HepG2 (cell line): ENCODE measurements around the gene NACC2. TPM values are rescaled to one million over a fixed set of nuclear protein-coding genes. Genes with fewer than 3 reads are reported as not detected.
A peak's percentile ranks its signal among the peaks of the same experiment; 100 is the strongest.

Experiments used
- ATAC-seq: fragments of 200-7000 bp; cut with Tn5 transposase; 3 replicates; pipeline ENCODE4 v1.9.1; 2020; ENCODE audit warnings: mild to moderate bottlenecking, moderate library complexity
- BruUV-seq: library from RNA; stranded (reverse); fragments of 400-500 nt; replicated peaks from 2 replicates; lab custom pipeline; 2021; lab: Mats Ljungman, UMichigan
- CTCF ChIA-PET: fragments of 300-600 bp; formaldehyde crosslinking; extraction: SDS; loops from one replicate; lab custom pipeline; 2021; ENCODE audit warnings: low total read pairs, inconsistent platforms, low intra/inter-chr PET ratio; lab: Yijun Ruan, JAX
- POLR2A ChIA-PET: fragments of 350-600 bp; sonication (Branson Sonifier 250); formaldehyde crosslinking; loops from one replicate; lab custom pipeline; 2020; ENCODE audit warnings: antibody characterized with exemption, inconsistent platforms; lab: Yijun Ruan, JAX
- DNase-seq: peaks from one replicate; pipeline ENCODE4 v3.0.0-alpha.2; 2015; ENCODE audit warnings: low spot score
- FAIRE-seq: peaks from 3 replicates; lab custom pipeline; 2011; peaks lifted over from hg19 to GRCh38; lab: Jason Lieb, UNC
- H2AFZ ChIP-seq: one replicate; pipeline ENCODE4 v1.6.1; 2011; ENCODE audit warnings: low read length, inconsistent platforms
- H3K27ac ChIP-seq: fragments of 300-600 bp; 3 replicates; pipeline ENCODE4 v1.8.0; 2011; ENCODE audit warnings: mixed run types, mild to moderate bottlenecking, mixed read lengths, low read length, inconsistent platforms; ENCODE audit not compliant: insufficient read depth; ENCODE audit errors: extremely low read length
- H3K27me3 ChIP-seq, 2 experiments: fragments of 200-600 bp in 1 of 2; 2 replicates in 1 of 2; 3 replicates in 1 of 2; pipeline versions ENCODE4 v1.6.0 to v1.8.0; 2011; ENCODE audit warnings: low read length in 2 of 2, mild to moderate bottlenecking in 2 of 2, moderate library complexity in 2 of 2, inconsistent platforms in 1 of 2; ENCODE audit not compliant: insufficient read depth in 2 of 2, control insufficient read depth in 1 of 2
- H3K36me3 ChIP-seq, 2 experiments: fragments of 200-600 bp in 1 of 2; replicated peaks in 1 of 2; 2 replicates in 1 of 2; 3 replicates in 1 of 2; pipeline versions ENCODE4 v1.5.1 to v1.8.0; 2011; ENCODE audit warnings: low read length in 2 of 2, inconsistent platforms in 1 of 2; ENCODE audit not compliant: insufficient read depth in 2 of 2, control insufficient read depth in 1 of 2
- H3K4me1 ChIP-seq: 2 replicates; pipeline ENCODE4 v1.5.1; 2012; ENCODE audit warnings: low read length, inconsistent platforms; ENCODE audit not compliant: insufficient read depth
- H3K4me2 ChIP-seq: 2 replicates; pipeline ENCODE4 v1.6.0; 2011; ENCODE audit warnings: low read depth, low read length, inconsistent platforms
- H3K4me3 ChIP-seq, 3 experiments: fragments of 200-600 bp in 1 of 3; sonication (generic), shearing (Covaris generic) in 1 of 3; replicated peaks in 1 of 3; 2 replicates each; pipeline ENCODE4 v1.5.1; 2011 to 2016; ENCODE audit warnings: low read length in 3 of 3, inconsistent platforms in 2 of 3, low read depth in 2 of 3, mild to moderate bottlenecking in 2 of 3, control low read depth in 1 of 3, mixed read lengths in 1 of 3; ENCODE audit not compliant: insufficient read depth in 1 of 3
- H3K79me2 ChIP-seq: one replicate; pipeline ENCODE4 v1.6.1; 2011; ENCODE audit warnings: low read length, inconsistent platforms; ENCODE audit not compliant: insufficient read depth
- H3K9ac ChIP-seq: 2 replicates; pipeline ENCODE4 v1.6.0; 2011; ENCODE audit warnings: mild to moderate bottlenecking, low read depth, low read length, inconsistent platforms; ENCODE audit not compliant: insufficient read depth
- H3K9me3 ChIP-seq: 2 replicates; pipeline ENCODE4 v1.5.1; 2012; ENCODE audit warnings: mild to moderate bottlenecking, low read length
- H4K20me1 ChIP-seq: 2 replicates; pipeline ENCODE4 v1.6.0; 2011; ENCODE audit warnings: inconsistent platforms, mild to moderate bottlenecking, low read length, moderate library complexity; ENCODE audit not compliant: insufficient read depth
- AGO2 ChIP-seq: fragments of 200-400 bp; formaldehyde crosslinking; optimal IDR thresholded peaks from 2 replicates; pipeline ENCODE3; 2017; ENCODE audit warnings: mild to moderate bottlenecking, low read depth, low read length, moderate library complexity
- CBFB ChIP-seq: sonication (generic); formaldehyde crosslinking; IDR thresholded peaks from 2 replicates; pipeline ENCODE4 v1.4.0; 2020; ENCODE audit warnings: missing genetic modification reagents
- CENPX ChIP-seq: sonication (generic); formaldehyde crosslinking; IDR thresholded peaks from 2 replicates; pipeline ENCODE4 v1.9.0; 2021; ENCODE audit warnings: mild to moderate bottlenecking, missing genetic modification reagents, moderate library complexity
- DPF2 ChIP-seq: sonication (generic); formaldehyde crosslinking; IDR thresholded peaks from 2 replicates; pipeline ENCODE4 v1.4.0; 2020; ENCODE audit warnings: mild to moderate bottlenecking, low read depth, missing genetic modification reagents, borderline replicate concordance
- ETV5 ChIP-seq: IDR thresholded peaks from 2 replicates; pipeline ENCODE4 v1.6.1; 2018; ENCODE audit warnings: missing biosample characterization, missing genetic modification reagents, inconsistent platforms, borderline replicate concordance
- GATAD2A ChIP-seq: IDR thresholded peaks from 2 replicates; pipeline ENCODE4 v1.6.1; 2016
- HNRNPL ChIP-seq: fragments of 200-400 bp; formaldehyde crosslinking; IDR thresholded peaks from 2 replicates; pipeline ENCODE4 v1.6.1; 2017; ENCODE audit warnings: mild to moderate bottlenecking, low read depth, low read length
- PCBP1 ChIP-seq: fragments of 200-400 bp; formaldehyde crosslinking; IDR thresholded peaks from 2 replicates; pipeline ENCODE4 v1.6.1; 2017; ENCODE audit warnings: mild to moderate bottlenecking, low read depth, low read length, borderline replicate concordance
- SP4 ChIP-seq: sonication (generic); formaldehyde crosslinking; IDR thresholded peaks from 2 replicates; pipeline ENCODE4 v1.8.1; 2023; ENCODE audit warnings: mild to moderate bottlenecking, missing genetic modification reagents
- SP5 ChIP-seq: IDR thresholded peaks from 2 replicates; pipeline ENCODE4 v1.6.1; 2016; ENCODE audit warnings: low read depth, borderline replicate concordance
- ZC3H13 ChIP-seq: sonication (generic); formaldehyde crosslinking; IDR thresholded peaks from 2 replicates; pipeline ENCODE4 v1.8.1; 2023; ENCODE audit warnings: mild to moderate bottlenecking, missing genetic modification reagents, moderate library complexity
- ZNF557 ChIP-seq: sonication (generic); formaldehyde crosslinking; IDR thresholded peaks from 2 replicates; pipeline ENCODE4 v1.4.0; 2020; ENCODE audit warnings: missing genetic modification reagents
- ZNF674 ChIP-seq: sonication (generic); formaldehyde crosslinking; IDR thresholded peaks from 2 replicates; pipeline ENCODE4 v1.5.0; 2020; ENCODE audit warnings: low read depth, mild to moderate bottlenecking, missing genetic modification reagents
- ZNF788 ChIP-seq: sonication (generic); formaldehyde crosslinking; IDR thresholded peaks from 2 replicates; pipeline ENCODE4 v1.5.0; 2020; ENCODE audit warnings: mild to moderate bottlenecking, missing genetic modification reagents, borderline replicate concordance
- ZSCAN30 ChIP-seq: sonication (generic); formaldehyde crosslinking; IDR thresholded peaks from 2 replicates; pipeline ENCODE4 v1.5.0; 2020; ENCODE audit warnings: mild to moderate bottlenecking, missing genetic modification reagents
- WGBS: methylation state at CpG from one replicate; pipeline ENCODE4 v1.1.6; 2017; ENCODE audit warnings: low lambda C conversion rate; 5-methylcytosine and 5-hydroxymethylcytosine counted together
- in situ Hi-C: cut with HindIII; loops from 2 replicates; pipeline ENCODE4 v1.10.0; 2017; ENCODE audit warnings: low pct_unique_long_range_greater_than_20kb; ENCODE audit not compliant: extremely low pct_ligation_motif_present
- intact Hi-C: fragments of 100-400 bp; cut with micrococcal nuclease; formaldehyde crosslinking; loops from one replicate; pipeline ENCODE4 v1.10.0; 2022; ENCODE audit not compliant: unreplicated experiment
- polyA plus RNA-seq, 8 experiments: library from polyadenylated mRNA; depleted of rRNA in 3 of 8; stranded (reverse) in 7 of 8; unstranded in 1 of 8; fragments of >200 nt; fragmentation: Illumina TruSeq in 4 of 8; extraction: Trizol in 4 of 8; gene quantifications; 2 replicates each; pipeline versions ENCODE4 v1.2.1 to v1.2.3, GENCODE V29; 2011 to 2016; ENCODE audit warnings: low read depth in 4 of 8, missing spikeins in 1 of 8, mixed read lengths in 1 of 8; ENCODE audit not compliant: insufficient read depth in 1 of 8
- total RNA-seq, 5 experiments: library from RNA; depleted of rRNA; stranded (reverse); fragments of >200 nt; fragmentation: Illumina TruSeq; extraction: Trizol; gene quantifications; 2 replicates each; pipeline ENCODE4 v1.2.3, GENCODE V29; 2016; ENCODE audit warnings: low read depth in 1 of 5
- TF ChIP-seq, protein P1 (sequence below): sonication (generic); formaldehyde crosslinking; IDR thresholded peaks from 2 replicates; pipeline ENCODE4 v1.4.0; 2020; ENCODE audit warnings: low read depth, mild to moderate bottlenecking, missing genetic modification reagents
- TF ChIP-seq, protein P2 (sequence below): sonication (generic); formaldehyde crosslinking; IDR thresholded peaks from 2 replicates; pipeline ENCODE4 v1.4.0; 2020; ENCODE audit warnings: missing genetic modification reagents
- TF ChIP-seq, protein P3 (sequence below): sonication (generic); formaldehyde crosslinking; IDR thresholded peaks from 2 replicates; pipeline ENCODE4 v1.5.0; 2020; ENCODE audit warnings: mild to moderate bottlenecking, missing genetic modification reagents, borderline replicate concordance

Gene NACC2
- total and polyA plus RNA-seq, 2 of the 13 experiments (the other 11 are each of a cell fraction or from before 2014, with no cell fraction given): 5.9 to 12.3 TPM

DNA sequence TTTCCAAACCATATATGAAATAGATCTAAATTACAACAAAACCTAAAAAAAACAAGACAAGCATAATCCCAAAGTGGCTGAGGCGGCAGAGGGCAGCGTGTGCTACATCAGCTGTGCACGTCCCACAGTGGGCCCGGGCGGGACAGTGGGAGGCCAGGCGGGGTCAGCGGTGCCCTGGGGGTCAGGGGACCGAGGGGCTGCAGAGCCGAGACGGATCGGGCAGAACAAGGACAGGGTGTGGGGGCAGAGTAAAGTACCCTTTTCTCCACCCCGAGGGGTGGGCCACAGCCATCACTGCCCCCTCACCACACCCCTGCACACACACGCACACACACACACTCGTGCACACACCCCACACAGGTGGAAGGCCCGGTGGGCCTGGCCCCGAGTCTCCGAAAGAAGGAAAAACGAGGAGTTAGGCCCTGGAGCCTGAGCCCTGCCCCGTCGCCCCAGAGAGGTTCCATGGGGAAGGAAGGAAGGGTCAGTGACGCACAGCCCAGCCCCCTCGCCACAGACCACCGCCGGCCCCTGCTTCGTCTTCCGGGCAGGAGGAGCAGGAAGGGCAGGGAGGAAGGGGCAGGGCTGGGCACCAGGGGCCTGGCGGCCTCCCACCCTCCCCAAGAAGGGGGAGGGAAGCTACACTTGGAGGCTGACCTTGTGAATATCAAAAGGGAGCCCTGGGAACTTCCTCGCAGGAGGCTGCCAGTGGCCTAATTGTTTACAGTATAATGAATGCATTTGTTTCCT, 84.3 kb downstream of the NACC2 start:
- intact Hi-C loops (loop anchor here (5.0 kb wide), 1 partner anchor 42 kb away; no protein-coding TSS in a partner anchor), in situ Hi-C loops (no loop called here)
- CTCF ChIA-PET: no interaction called here
- Histone ChIP-seq H3K79me2 (peaks cover 5% of the 10 kb centered on the region), H3K36me3 (peaks cover 1 to 5% of the 10 kb centered on the region in 2 experiments; a peak in 1 of 5 replicates), H3K4me3 (peak overlapping the region in 2 of 3 experiments; percentile 38 to 66; a peak in 5 of 6 replicates), H3K27ac (peak overlapping the region; percentile 88), H3K9me3 (no peaks in the 10 kb centered on the region), H2AFZ (no peak overlapping the region), H3K9ac (peak overlapping the region; percentile 64), H3K27me3 (no peaks in the 10 kb centered on the region), H4K20me1 (no peaks in the 10 kb centered on the region), H3K4me2 (peak overlapping the region; percentile 70), H3K4me1 (peaks cover 95% of the 10 kb centered on the region)
- POLR2A ChIA-PET: interaction anchor here (1.4 to 2.5 kb wide), 8 partner anchors 8 to 107 kb away, joined by 3 to 98 read pairs (median 11); partner anchors contain the start of gene TMEM250
- no peak for ATAC-seq
- no peak for FAIRE-seq
- BruUV-seq: no TSS peak
- no peak for DNase-seq
- WGBS: 83% methylated on average over 20 of the region's 28 CpGs
- TF ChIP-seq ZNF674 (CRISPR knock-in tag): no peak
- no peak for TF ChIP-seq SP5 (CRISPR knock-in tag)
- peak; percentile 20; the same call in 1 of the 2 replicates for TF ChIP-seq DPF2
- TF ChIP-seq, protein P1, sequence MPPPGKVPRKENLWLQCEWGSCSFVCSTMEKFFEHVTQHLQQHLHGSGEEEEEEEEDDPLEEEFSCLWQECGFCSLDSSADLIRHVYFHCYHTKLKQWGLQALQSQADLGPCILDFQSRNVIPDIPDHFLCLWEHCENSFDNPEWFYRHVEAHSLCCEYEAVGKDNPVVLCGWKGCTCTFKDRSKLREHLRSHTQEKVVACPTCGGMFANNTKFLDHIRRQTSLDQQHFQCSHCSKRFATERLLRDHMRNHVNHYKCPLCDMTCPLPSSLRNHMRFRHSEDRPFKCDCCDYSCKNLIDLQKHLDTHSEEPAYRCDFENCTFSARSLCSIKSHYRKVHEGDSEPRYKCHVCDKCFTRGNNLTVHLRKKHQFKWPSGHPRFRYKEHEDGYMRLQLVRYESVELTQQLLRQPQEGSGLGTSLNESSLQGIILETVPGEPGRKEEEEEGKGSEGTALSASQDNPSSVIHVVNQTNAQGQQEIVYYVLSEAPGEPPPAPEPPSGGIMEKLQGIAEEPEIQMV (CRISPR knock-in tag): no peak
- TF ChIP-seq, protein P2, sequence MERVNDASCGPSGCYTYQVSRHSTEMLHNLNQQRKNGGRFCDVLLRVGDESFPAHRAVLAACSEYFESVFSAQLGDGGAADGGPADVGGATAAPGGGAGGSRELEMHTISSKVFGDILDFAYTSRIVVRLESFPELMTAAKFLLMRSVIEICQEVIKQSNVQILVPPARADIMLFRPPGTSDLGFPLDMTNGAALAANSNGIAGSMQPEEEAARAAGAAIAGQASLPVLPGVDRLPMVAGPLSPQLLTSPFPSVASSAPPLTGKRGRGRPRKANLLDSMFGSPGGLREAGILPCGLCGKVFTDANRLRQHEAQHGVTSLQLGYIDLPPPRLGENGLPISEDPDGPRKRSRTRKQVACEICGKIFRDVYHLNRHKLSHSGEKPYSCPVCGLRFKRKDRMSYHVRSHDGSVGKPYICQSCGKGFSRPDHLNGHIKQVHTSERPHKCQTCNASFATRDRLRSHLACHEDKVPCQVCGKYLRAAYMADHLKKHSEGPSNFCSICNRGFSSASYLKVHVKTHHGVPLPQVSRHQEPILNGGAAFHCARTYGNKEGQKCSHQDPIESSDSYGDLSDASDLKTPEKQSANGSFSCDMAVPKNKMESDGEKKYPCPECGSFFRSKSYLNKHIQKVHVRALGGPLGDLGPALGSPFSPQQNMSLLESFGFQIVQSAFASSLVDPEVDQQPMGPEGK: 0 out of 2 replicates have a peak, but pooled peaks have one; percentile 12
- TF ChIP-seq HNRNPL: 0 out of 2 replicates have a peak, but pooled peaks have one; percentile 69
- peak; percentile 74; the same call in 1 of the 2 replicates for TF ChIP-seq ZC3H13 (CRISPR knock-in tag)
- TF ChIP-seq AGO2: peak; percentile 86
- TF ChIP-seq ZNF557 (CRISPR knock-in tag): no peak
- 0 out of 2 replicates have a peak, but pooled peaks have one; percentile 44 for TF ChIP-seq PCBP1
- TF ChIP-seq CBFB (CRISPR knock-in tag): no peak
- TF ChIP-seq ZNF788 (CRISPR knock-in tag): 0 out of 2 replicates have a peak, but pooled peaks have one; percentile 25
- TF ChIP-seq ETV5: 0 out of 2 replicates have a peak, but pooled peaks have one; percentile 10
- peak; percentile 41; the same call in 1 of the 2 replicates for TF ChIP-seq GATAD2A (CRISPR knock-in tag)
- no peak for TF ChIP-seq CENPX (CRISPR knock-in tag)
- TF ChIP-seq SP4: no peak
- TF ChIP-seq, protein P3, sequence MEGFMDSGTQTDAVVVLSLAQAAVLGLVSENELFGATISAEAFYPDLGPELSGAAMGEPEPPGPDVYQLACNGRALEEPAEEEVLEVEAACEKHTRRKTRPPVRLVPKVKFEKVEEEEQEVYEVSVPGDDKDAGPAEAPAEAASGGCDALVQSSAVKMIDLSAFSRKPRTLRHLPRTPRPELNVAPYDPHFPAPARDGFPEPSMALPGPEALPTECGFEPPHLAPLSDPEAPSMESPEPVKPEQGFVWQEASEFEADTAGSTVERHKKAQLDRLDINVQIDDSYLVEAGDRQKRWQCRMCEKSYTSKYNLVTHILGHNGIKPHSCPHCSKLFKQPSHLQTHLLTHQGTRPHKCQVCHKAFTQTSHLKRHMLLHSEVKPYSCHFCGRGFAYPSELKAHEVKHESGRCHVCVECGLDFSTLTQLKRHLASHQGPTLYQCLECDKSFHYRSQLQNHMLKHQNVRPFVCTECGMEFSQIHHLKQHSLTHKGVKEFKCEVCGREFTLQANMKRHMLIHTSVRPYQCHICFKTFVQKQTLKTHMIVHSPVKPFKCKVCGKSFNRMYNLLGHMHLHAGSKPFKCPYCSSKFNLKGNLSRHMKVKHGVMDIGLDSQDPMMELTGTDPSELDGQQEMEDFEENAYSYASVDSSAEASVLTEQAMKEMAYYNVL: no peak
- no peak for TF ChIP-seq ZSCAN30
